Hepatocyte (in vitro differentiated cells): Measurements from ENCODE around the gene ITIH1. TPM values are rescaled to one million over a fixed set of nuclear protein-coding genes. Genes with fewer than 3 reads are reported as not detected.
A peak's percentile ranks its signal among the peaks of the same experiment; 100 is the strongest.

Source experiments
- DNase-seq: peaks from one replicate; pipeline ENCODE4 v3.0.0-alpha.2; 2016; ENCODE audit warnings: low spot score
- H2AFZ ChIP-seq: fragments of 200-600 bp; sonication (generic); 2 replicates; pipeline ENCODE4 v1.6.0; 2016; ENCODE audit warnings: antibody characterized with exemption, mild to moderate bottlenecking
- H3K27ac ChIP-seq: fragments of 200-600 bp; sonication (generic); 2 replicates; pipeline ENCODE4 v1.5.1; 2016; ENCODE audit warnings: mild to moderate bottlenecking
- H3K27me3 ChIP-seq: fragments of 200-600 bp; sonication (generic); 2 replicates; pipeline ENCODE4 v1.6.1; 2016
- H3K36me3 ChIP-seq: fragments of 200-600 bp; sonication (generic); replicated peaks from 2 replicates; pipeline ENCODE4 v1.5.1; 2016; ENCODE audit warnings: low read depth; ENCODE audit not compliant: insufficient read depth
- H3K4me1 ChIP-seq: fragments of 200-600 bp; sonication (generic); 2 replicates; pipeline ENCODE4 v1.5.1; 2016; ENCODE audit warnings: mild to moderate bottlenecking, moderate library complexity; ENCODE audit not compliant: insufficient read depth
- H3K4me2 ChIP-seq: fragments of 200-600 bp; sonication (generic); 2 replicates; pipeline ENCODE4 v1.6.0; 2016
- H3K4me3 ChIP-seq: fragments of 200-600 bp; sonication (generic); 2 replicates; pipeline ENCODE4 v1.5.1; 2016; ENCODE audit warnings: mild to moderate bottlenecking
- H3K79me2 ChIP-seq: fragments of 200-600 bp; sonication (generic); 2 replicates; pipeline ENCODE4 v1.6.0; 2017; ENCODE audit warnings: mild to moderate bottlenecking
- H3K9me2 ChIP-seq: fragments of 200-600 bp; sonication (generic); replicated peaks from 2 replicates; pipeline ENCODE4 v1.6.0; 2017; ENCODE audit warnings: mild to moderate bottlenecking; ENCODE audit not compliant: insufficient read depth
- H3K9me3 ChIP-seq: fragments of 200-600 bp; sonication (generic); 2 replicates; pipeline ENCODE4 v1.5.1; 2016; ENCODE audit warnings: low read depth, mild to moderate bottlenecking
- H4K20me1 ChIP-seq: fragments of 200-600 bp; sonication (generic); 2 replicates; pipeline ENCODE4 v1.6.0; 2016; ENCODE audit warnings: mild to moderate bottlenecking; ENCODE audit not compliant: insufficient read depth, poor library complexity, severe bottlenecking
- EZH2 ChIP-seq: fragments of 200-600 bp; sonication (generic); IDR thresholded peaks from 2 replicates; pipeline ENCODE4 v1.6.1; 2016; ENCODE audit warnings: antibody characterized with exemption, mild to moderate bottlenecking, borderline replicate concordance
- EZH2phosphoT487 ChIP-seq: fragments of 200-600 bp; sonication (generic); IDR thresholded peaks from one replicate; pipeline ENCODE4 v1.6.1; 2018; ENCODE audit warnings: antibody characterized with exemption, mild to moderate bottlenecking, low read depth, moderate library complexity; ENCODE audit not compliant: unreplicated experiment, severe bottlenecking
- WGBS: methylation state at CpG from one replicate; pipeline ENCODE4 v1.1.6; 2016; ENCODE audit warnings: low lambda C conversion rate; ENCODE audit errors: missing lambda C conversion rate; 5-methylcytosine and 5-hydroxymethylcytosine counted together
- polyA plus RNA-seq: library from polyadenylated mRNA; unstranded; fragments of >200 nt; fragmentation: Nextera tagmentation; extraction: Ambion mirVana; gene quantifications from 2 replicates; pipeline ENCODE4 v1.2.1, GENCODE V29; 2016
- total RNA-seq: library from RNA; depleted of rRNA; stranded (reverse); fragments of >200 nt; gene quantifications from 2 replicates; pipeline ENCODE4 v1.2.3, GENCODE V29; 2014
- TF ChIP-seq, protein P1 (sequence below): fragments of 200-600 bp; sonication (generic); IDR thresholded peaks from 2 replicates; pipeline ENCODE4 v1.5.1; 2016; ENCODE audit warnings: antibody characterized with exemption, mild to moderate bottlenecking; ENCODE audit not compliant: poor library complexity

The ITIH1 gene
- total and polyA plus RNA-seq, 2 experiments from 2014 or later: 154 to 250 TPM

DNA sequence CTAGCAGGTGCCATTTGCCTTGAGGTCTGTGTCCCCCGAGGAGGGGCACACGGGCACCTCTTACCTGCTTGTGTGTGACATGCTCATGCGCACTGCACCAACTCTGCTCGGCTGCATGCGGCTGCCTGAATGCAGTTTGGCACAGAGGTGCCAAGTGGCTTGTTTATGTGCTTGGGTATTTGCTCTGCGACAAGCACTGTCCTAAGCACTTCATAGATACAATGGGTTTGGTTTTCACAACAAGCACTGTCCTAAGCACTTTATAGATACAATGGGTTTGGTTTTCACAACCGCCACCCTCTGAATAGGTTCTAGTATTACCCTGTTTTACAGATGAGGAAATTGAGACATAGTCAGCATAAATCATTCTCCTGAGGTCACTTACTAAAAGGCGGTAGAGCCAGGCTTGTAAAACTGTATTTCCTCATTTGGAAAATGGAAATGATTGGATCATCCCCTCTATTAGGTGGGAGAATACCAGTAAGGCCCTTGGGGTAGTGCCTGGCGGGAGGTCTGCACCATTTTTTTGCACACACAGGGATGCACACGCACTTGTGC lies 52.6 kb downstream of the ITIH1 start:
- Histone ChIP-seq H3K79me2 (no peaks in the 10 kb centered on the region), H3K9me3 (no peaks in the 10 kb centered on the region), H3K4me2 (no peak overlapping the region), H2AFZ (no peak overlapping the region), H3K27ac (no peak overlapping the region), H3K4me1 (peaks cover 8% of the 10 kb centered on the region), H3K27me3 (no peaks in the 10 kb centered on the region), H4K20me1 (no peaks in the 10 kb centered on the region), H3K9me2 (no peaks in the 10 kb centered on the region), H3K36me3 (no peaks in the 10 kb centered on the region), H3K4me3 (no peak overlapping the region)
- TF ChIP-seq EZH2phosphoT487 (no peak), EZH2 (no peak)
- TF ChIP-seq, protein P1, sequence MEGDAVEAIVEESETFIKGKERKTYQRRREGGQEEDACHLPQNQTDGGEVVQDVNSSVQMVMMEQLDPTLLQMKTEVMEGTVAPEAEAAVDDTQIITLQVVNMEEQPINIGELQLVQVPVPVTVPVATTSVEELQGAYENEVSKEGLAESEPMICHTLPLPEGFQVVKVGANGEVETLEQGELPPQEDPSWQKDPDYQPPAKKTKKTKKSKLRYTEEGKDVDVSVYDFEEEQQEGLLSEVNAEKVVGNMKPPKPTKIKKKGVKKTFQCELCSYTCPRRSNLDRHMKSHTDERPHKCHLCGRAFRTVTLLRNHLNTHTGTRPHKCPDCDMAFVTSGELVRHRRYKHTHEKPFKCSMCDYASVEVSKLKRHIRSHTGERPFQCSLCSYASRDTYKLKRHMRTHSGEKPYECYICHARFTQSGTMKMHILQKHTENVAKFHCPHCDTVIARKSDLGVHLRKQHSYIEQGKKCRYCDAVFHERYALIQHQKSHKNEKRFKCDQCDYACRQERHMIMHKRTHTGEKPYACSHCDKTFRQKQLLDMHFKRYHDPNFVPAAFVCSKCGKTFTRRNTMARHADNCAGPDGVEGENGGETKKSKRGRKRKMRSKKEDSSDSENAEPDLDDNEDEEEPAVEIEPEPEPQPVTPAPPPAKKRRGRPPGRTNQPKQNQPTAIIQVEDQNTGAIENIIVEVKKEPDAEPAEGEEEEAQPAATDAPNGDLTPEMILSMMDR: no peak
- 89% methylated on average over 10 of the region's 10 CpGs for WGBS
- no peak for DNase-seq

DNA sequence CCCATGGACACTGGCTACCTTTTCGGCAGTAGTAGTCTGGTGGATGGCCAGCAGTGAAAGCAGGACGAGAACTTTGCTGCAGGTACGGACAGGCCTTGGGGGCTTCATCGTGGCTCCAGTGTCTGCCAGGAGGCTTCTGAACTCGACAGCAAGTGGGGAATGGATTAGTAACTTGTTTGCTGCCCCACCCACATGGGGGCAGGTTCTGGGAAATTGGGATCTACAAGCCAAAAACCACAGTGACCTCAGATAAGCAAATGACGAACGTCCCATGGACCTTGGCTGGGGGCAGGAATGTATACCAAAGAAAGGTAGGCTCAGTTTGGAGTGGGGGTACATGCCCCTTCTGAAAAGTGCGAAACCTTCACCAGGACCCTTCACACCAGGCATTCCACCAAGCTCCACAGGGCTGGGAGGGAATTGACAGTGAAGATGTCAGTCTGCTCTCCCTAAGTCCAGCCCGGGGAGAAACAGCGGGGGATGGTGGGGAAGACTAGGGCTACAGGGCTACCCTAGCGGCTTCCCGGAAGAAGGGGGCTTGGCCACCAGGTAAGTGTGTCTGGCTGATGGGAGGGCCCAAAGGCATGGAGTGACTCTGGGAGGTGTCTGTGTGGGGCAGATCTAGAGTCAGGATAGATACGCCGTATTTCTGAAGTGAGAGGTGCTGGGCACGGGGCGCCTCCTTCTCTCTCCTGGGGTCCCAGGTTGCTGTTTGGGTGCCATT lies 53.3 kb downstream of the ITIH1 start, which contains the start of gene ITIH4:
Gene ITIH4, minus strand, starts transcription at position 138 of the 724 bp plus-strand sequence. Its CDS starts 30 bp downstream, at position 108.
- Histone ChIP-seq H3K27me3 (no peaks in the 10 kb centered on the region), H3K79me2 (no peaks in the 10 kb centered on the region), H4K20me1 (no peaks in the 10 kb centered on the region), H3K4me2 (no peak within 1 kb of the TSS), H3K36me3 (no peaks in the 10 kb centered on the region), H3K4me1 (peaks cover 13% of the 10 kb centered on the region), H3K9me2 (no peaks in the 10 kb centered on the region), H3K9me3 (no peaks in the 10 kb centered on the region), H2AFZ (no peak within 1 kb of the TSS), H3K27ac (no peak within 1 kb of the TSS), H3K4me3 (no peak within 1 kb of the TSS)
- 76% methylated on average over 16 of the region's 16 CpGs for WGBS
- TF ChIP-seq, protein P1: no peak
- no peak for TF ChIP-seq EZH2
- TF ChIP-seq EZH2phosphoT487: no peak
- no peak for DNase-seq

DNA sequence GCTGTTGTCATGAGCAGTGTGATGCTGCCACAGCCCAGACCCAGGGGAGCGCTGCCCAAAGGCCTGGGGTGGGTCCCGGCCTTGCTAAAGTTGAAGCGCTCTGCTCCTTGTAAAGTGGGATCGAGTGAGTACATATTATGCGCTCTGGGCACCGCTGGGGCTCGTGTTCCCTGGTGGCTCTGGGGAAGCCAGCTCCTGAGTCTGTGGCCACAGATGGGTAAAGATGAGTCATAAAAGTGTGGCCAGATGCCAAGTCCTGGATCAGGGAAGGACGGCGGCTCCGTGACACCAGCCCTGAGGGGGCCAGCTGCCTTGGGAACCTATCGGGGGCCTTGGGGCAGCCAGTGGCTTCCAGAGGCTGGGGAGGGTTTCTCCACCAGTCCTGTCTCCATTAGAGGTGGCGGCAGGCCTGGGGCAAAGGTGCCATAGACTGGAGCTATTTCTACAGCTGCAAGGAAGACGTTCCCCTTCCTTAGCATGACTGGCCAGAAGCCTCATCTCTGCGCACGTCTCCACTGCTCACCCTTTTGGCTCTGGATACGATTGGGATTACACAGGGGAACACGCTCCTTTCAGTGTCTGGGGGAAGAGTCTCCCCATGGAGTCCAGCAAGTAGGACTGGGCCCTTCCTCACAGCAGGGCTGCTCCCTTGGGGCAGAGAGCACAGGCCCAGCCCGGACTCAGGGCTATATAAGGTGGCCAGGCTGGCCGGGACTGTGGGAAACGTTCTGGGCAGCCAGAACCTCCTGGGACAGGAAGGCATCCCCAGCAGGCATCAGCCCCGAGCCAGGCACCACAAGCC lies 54.3 kb downstream of the ITIH1 start:
- peak; percentile 62 for DNase-seq
- Histone ChIP-seq H3K79me2 (no peaks in the 10 kb centered on the region), H3K4me1 (peaks cover 13% of the 10 kb centered on the region), H3K9me2 (no peaks in the 10 kb centered on the region), H3K27me3 (no peaks in the 10 kb centered on the region), H2AFZ (no peak overlapping the region), H3K36me3 (no peaks in the 10 kb centered on the region), H3K4me2 (no peak overlapping the region), H3K9me3 (no peaks in the 10 kb centered on the region), H3K27ac (no peak overlapping the region), H4K20me1 (no peaks in the 10 kb centered on the region), H3K4me3 (no peak overlapping the region)
- 75% methylated on average over 21 of the region's 21 CpGs for WGBS
- TF ChIP-seq, protein P1: no peak
- no peak for TF ChIP-seq EZH2
- no peak for TF ChIP-seq EZH2phosphoT487
